ENCODE results near the gene HAUS6.
"Not testable (repeated sequence)": the region's sequence is repeated elsewhere in the genome, so short reads cannot be mapped to it uniquely, and the experiment has no call there.

HAUS6 gene

GRCh38 chr9:19102631-19103345, at the start of gene HAUS6:
Gene HAUS6 (minus strand): TSS chr9:19102904. CDS start chr9:19102651, 253 bp downstream.
- DNase-seq, result peak; percentile 97

GRCh38 chr9:19152160-19152498, 49.4 kb upstream of the HAUS6 start:
- DNase-seq, result not testable (repeated sequence)

GRCh38 chr9:19151425-19152159, 48.9 kb upstream of the HAUS6 start:
- no peak for DNase-seq

- no peak for DNase-seq
Measured at GRCh38 chr9:19149230-19149629, 46.5 kb upstream of the HAUS6 start.

- no peak for DNase-seq
Measured at GRCh38 chr9:19148187-19148586, 45.5 kb upstream of the HAUS6 start.

- DNase-seq, result no peak
Measured at GRCh38 chr9:19146441-19147024, 43.8 kb upstream of the HAUS6 start.

GRCh38 chr9:19145881-19146280, 43.2 kb upstream of the HAUS6 start:
- DNase-seq, result no peak

GRCh38 chr9:19140259-19140658, 37.6 kb upstream of the HAUS6 start:
- DNase-seq, result no peak

GRCh38 chr9:19138084-19138483, 35.4 kb upstream of the HAUS6 start:
- no peak for DNase-seq

- DNase-seq, result no peak
Measured at GRCh38 chr9:19137282-19137681, 34.6 kb upstream of the HAUS6 start.

GRCh38 chr9:19136129-19136528, 33.4 kb upstream of the HAUS6 start:
- DNase-seq, result no peak

- no peak for DNase-seq
Measured at GRCh38 chr9:19133549-19134345, 31.0 kb upstream of the HAUS6 start.

GRCh38 chr9:19130436-19130835, 27.7 kb upstream of the HAUS6 start:
- no peak for DNase-seq

GRCh38 chr9:19127871-19128500, 25.3 kb upstream of the HAUS6 start:
- peak; percentile 21 to 37 for DNase-seq

GRCh38 chr9:19124430-19124793, 21.7 kb upstream of the HAUS6 start:
- DNase-seq, result no peak

GRCh38 chr9:19122490-19123042, 19.9 kb upstream of the HAUS6 start:
- no peak for DNase-seq

GRCh38 chr9:19120877-19121276, 18.2 kb upstream of the HAUS6 start:
- no peak for DNase-seq

GRCh38 chr9:19119801-19120440, 17.2 kb upstream of the HAUS6 start:
- no peak for DNase-seq

- DNase-seq, result no peak
Measured at GRCh38 chr9:19119246-19119645, 16.5 kb upstream of the HAUS6 start.

GRCh38 chr9:19117039-19117716, 14.5 kb upstream of the HAUS6 start:
- DNase-seq, result no peak

GRCh38 chr9:19116107-19116790, 13.5 kb upstream of the HAUS6 start:
- no peak for DNase-seq
